Activated CD8-positive, alpha-beta T cell treated with anti-CD3 and anti-CD28 coated beads, Interleukin-2, amount 10 ng/mL, durations not matched to agents 7 days and 5 days (primary cell): Measurements from ENCODE around the gene ARPC1B. TPM values are rescaled to one million over a fixed set of nuclear protein-coding genes. Genes with fewer than 3 reads are reported as not detected.
"Not testable (repeated sequence)": the region's sequence is repeated elsewhere in the genome, so short reads cannot be mapped to it uniquely, and the experiment has no call there.

Experiments used
- ATAC-seq: fragments of 150-1000 bp; cut with Tn5 transposase; one replicate; pipeline ENCODE4 v1.10.0; 2021; ENCODE audit warnings: moderate library complexity
- CTCF ChIA-PET: fragments of 350-600 bp; sonication (Branson Sonifier 250); formaldehyde crosslinking; loops from one replicate; lab custom pipeline; 2021; ENCODE audit warnings: antibody characterized with exemption; lab: Charles Lee
- POLR2A ChIA-PET: fragments of 350-600 bp; sonication (Branson Sonifier 250); formaldehyde crosslinking; loops from one replicate; lab custom pipeline; 2021; ENCODE audit warnings: antibody characterized with exemption; lab: Charles Lee
- DNase-seq: peaks from one replicate; pipeline ENCODE4 v3.0.0-alpha.2; 2020
- H3K27ac Mint-ChIP-seq: one replicate; pipeline ENCODE4 v1.8.0; 2021; ENCODE audit warnings: mild to moderate bottlenecking, mixed read lengths
- H3K27me3 Mint-ChIP-seq: one replicate; pipeline ENCODE4 v1.8.0; 2021; ENCODE audit warnings: low read depth, mixed read lengths
- H3K36me3 Mint-ChIP-seq: one replicate; pipeline ENCODE4 v1.8.0; 2021; ENCODE audit warnings: low read depth, mixed read lengths
- H3K4me1 Mint-ChIP-seq: one replicate; pipeline ENCODE4 v1.8.0; 2021; ENCODE audit warnings: low read depth, mixed read lengths
- H3K4me3 Mint-ChIP-seq: one replicate; pipeline ENCODE4 v1.8.0; 2021; ENCODE audit warnings: mild to moderate bottlenecking, mixed read lengths
- H3K9me3 Mint-ChIP-seq: one replicate; pipeline ENCODE4 v1.8.0; 2022; ENCODE audit warnings: mixed read lengths; ENCODE audit not compliant: insufficient read depth
- total RNA-seq, 2 experiments: library from RNA; stranded (reverse); gene quantifications; one replicate each; pipeline ENCODE4 v1.2.3, GENCODE V29; 2021

Gene ARPC1B
- total RNA-seq, 2 experiments from 2014 or later, result 408 to 412 TPM

DNA sequence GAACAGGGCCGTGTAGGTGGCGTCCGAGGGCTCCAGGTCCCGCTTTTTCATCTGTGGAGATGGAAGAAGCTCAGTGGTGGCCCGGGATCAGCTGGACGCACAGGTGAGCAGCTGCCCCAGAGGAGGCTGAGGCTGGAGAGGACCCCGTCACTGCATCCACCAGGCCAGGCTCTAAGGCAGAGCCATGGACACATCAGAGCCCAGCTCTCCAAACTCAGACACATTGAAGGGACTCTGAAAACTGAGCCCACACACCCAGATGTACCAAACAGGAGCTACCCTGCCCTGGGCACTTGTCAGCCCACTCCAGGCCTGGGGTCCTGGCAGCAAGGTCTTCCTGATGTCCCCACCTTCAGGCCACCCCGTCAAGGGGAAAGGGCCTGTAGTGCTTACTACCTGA lies 55.2 kb downstream of the ARPC1B start:
- no peak for ATAC-seq
- Mint-ChIP-seq H3K27me3 (no peaks in the 10 kb centered on the region), H3K9me3 (no peaks in the 10 kb centered on the region), H3K36me3 (peaks cover 37% of the 10 kb centered on the region), H3K27ac (no peak overlapping the region), H3K4me3 (no peak overlapping the region), H3K4me1 (peaks cover 8% of the 10 kb centered on the region)
- no peak for DNase-seq
- ChIA-PET CTCF (interaction anchor here (1.1 kb wide), 1 partner anchor 14 kb away, joined by 4 read pairs; no protein-coding TSS in a partner anchor), POLR2A (interaction anchor here (0.6 kb wide), 1 partner anchor 51 kb away, joined by 3 read pairs; no protein-coding TSS in a partner anchor)

DNA sequence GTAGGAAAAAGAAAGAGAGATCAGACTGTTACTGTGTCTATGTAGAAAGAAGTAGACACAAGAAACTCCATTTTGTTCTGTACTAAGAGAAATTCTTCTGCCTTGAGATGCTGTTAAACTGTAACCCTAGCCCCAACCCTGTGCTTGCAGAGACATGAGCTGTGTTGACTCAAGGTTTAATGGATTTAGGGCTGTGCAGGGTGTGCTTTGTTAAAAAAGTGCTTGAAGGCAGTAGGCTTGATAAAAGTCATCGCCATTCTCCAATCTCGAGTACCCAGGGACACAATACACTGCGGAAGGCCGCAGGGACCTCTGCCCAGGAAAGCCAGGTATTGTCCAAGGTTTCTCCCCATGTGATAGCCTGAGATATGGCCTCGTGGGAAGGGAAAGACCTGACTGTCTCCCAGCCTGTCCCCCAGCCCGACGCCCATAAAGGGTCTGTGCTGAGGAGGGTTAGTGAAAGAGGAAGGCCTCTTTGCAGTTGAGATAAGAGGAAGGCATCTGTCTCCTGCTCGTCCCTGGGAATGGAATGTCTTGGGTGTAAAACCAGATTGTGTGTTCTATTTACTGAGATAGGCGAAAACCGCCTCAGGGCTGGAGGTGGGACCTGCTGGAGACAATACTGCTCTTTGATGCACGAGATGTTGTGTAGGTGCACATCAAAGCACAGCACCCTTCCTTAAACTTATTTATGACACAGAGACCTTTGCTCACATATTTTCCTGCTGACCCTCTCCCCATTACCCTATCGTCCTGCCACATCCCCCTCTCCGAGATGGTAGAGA lies 57.4 kb downstream of the ARPC1B start:
- DNase-seq, H3K27me3 Mint-ChIP-seq, H3K27ac Mint-ChIP-seq, CTCF ChIA-PET, H3K9me3 Mint-ChIP-seq, H3K4me3 Mint-ChIP-seq, ATAC-seq: not testable (repeated sequence)
- Mint-ChIP-seq H3K36me3 (peaks cover 36% of the 10 kb centered on the region), H3K4me1 (peaks cover 12% of the 10 kb centered on the region)
- POLR2A ChIA-PET, result interaction anchor here (0.6 kb wide), 1 partner anchor 31 kb away, joined by 3 read pairs; no protein-coding TSS in a partner anchor

DNA sequence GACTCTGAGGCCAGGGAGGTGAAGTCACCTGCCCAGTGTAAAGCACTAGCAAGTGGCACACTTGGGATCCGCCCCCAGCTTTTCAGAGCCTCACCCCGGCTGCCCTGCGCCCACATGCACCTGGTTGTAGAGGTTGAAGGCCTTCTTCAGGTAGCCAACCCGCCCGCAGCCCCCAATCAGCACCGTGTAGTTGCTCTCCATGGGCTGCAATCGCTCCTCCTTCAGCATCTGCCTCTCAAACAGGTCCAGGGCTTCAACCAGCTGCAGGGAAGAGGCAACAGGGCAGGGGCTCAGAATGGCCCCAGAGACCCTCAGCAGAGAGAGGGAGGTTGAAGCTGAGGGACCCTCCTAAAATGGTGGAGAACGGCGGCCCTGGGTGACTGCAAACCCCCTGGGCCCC lies 58.6 kb downstream of the ARPC1B start:
- POLR2A ChIA-PET, result interaction anchor here (0.7 kb wide), 1 partner anchor 11 kb away, joined by 3 read pairs; no protein-coding TSS in a partner anchor
- Mint-ChIP-seq H3K9me3 (no peaks in the 10 kb centered on the region), H3K27me3 (no peaks in the 10 kb centered on the region), H3K36me3 (peaks cover 32% of the 10 kb centered on the region), H3K4me3 (no peak overlapping the region), H3K27ac (no peak overlapping the region), H3K4me1 (peaks cover 21% of the 10 kb centered on the region)
- CTCF ChIA-PET, result no interaction called here
- ATAC-seq (no peak), DNase-seq (no peak)

DNA sequence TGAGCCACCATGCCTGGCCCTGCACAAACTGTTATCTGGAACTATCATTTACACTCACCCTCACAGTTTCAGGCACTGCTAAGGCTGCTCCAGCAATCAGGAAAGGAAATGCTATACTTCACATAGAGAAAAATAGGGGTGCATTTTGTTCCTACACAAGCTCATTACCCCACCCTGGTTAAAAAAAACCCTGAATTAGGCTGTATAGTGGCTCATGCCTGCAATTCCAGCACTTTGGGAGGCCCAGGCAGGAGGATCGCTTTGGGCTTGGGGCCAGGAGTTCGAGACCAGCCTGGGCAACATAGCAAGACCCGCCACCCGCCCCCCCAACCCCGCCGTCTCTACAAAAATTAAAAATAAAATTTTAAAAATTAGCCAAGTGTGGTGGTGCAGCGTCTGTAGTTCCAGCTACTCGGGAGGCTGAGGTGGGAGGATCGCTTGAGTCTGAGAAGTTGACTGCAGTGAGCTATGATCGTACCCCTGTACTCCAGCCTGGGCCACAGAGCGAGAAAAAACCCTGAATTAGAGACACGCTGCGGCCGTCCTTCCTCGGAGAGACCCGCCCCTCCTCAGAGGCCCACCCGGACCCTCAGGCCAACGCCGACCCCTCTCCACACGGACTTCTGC lies 63.5 kb downstream of the ARPC1B start:
- POLR2A ChIA-PET, result interaction anchor here (0.8 to 1.7 kb wide), 4 partner anchors 20 to 476 kb away, joined by 3 to 12 read pairs (median 4); partner anchors contain the start of genes BUD31 and PDAP1
- no peaks in the 10 kb centered on the region for H3K9me3 Mint-ChIP-seq
- peak overlapping the region; percentile 96 for H3K27ac Mint-ChIP-seq
- DNase-seq (no peak), ATAC-seq (peak; percentile 14)
- peaks cover 30% of the 10 kb centered on the region for H3K4me1 Mint-ChIP-seq
- peak overlapping the region; percentile 98 for H3K4me3 Mint-ChIP-seq
- CTCF ChIA-PET, result interaction anchor here (1.3 kb wide), 1 partner anchor 12 kb away, joined by 3 read pairs; no protein-coding TSS in a partner anchor
- H3K36me3 Mint-ChIP-seq, result peaks cover 32% of the 10 kb centered on the region
- no peaks in the 10 kb centered on the region for H3K27me3 Mint-ChIP-seq

DNA sequence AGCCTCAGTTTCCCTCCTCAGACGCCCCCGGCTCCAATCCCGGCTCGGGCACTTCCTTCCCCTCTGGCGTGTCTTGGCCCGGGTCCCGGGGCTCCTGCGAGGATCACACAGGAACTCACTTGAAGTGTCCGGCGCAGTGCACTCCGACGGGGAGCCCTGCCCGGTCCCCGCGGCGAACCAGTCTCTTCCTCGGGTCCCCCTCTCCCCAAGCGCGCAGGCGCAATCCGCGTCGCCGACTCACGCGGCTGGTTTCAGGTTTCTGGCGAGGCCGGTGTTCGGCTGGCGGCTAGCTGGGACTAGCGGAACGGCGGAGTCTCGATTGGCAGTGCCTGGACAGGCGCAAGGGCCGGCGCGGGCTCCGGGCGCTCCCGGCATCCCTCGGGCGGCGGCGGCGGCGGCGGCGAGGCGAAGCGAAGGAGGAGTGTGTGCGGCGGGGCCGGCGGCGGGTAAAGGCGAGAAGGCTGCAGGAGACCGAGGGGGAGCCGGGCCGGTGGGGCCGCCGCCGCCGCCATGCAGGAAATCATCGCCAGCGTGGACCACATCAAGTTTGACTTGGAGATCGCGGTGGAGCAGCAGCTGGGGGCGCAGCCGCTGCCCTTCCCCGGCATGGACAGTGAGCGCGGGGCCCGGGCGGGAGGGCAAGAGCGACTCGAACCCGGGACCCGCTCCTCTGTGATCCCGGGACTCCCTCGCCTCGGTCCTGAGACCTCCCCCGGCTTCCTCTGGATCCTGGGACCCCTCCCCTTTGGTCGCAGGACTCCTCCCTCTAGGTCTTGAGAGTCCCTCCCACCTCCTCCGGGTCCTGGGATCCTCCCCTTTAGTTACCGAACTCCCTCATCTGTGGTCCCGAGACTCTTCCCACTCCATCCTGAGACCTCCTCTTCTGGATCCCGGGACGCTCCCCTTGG lies 64.3 kb downstream of the ARPC1B start, which contains the start of the genes CPSF4 and PTCD1:
CPSF4 (plus strand) TSS at position 371 of the 908 bp plus-strand sequence; CDS start at position 511, 140 bp downstream.
PTCD1 (minus strand) TSS at position 226 of the 908 bp plus-strand sequence. CDS start 3,556 bp downstream, outside the sequence.
- POLR2A ChIA-PET, result interaction anchor here (0.7 to 1.7 kb wide), 4 partner anchors 21 to 40 kb away, joined by 3 to 12 read pairs (median 4); partner anchors contain the start of genes BUD31 and PDAP1
- H3K27ac Mint-ChIP-seq, result peak within 1 kb of the TSS; percentile 96

DNA sequence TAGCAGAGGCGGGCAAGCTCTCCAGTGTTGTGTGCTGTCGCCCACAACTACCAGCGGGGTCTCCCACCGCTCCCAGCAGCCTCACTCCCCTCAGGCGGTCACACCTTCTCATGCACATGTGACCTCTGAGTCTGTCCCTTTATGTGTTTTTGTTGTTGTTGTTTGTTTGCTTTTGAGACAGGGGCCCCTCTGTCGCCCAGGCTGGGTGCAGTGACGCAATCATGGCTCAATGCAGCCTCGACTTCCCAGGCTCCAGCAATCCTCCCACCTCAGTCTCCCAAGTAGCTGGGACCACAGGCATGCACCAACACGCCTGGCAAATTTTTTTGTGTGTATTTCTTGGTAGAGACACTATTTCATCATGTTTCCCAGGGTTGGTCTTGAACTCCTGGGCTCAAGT lies 65.7 kb downstream of the ARPC1B start:
- Mint-ChIP-seq H3K9me3 (no peaks in the 10 kb centered on the region), H3K27me3 (no peaks in the 10 kb centered on the region), H3K4me3 (peak overlapping the region; percentile 98), H3K36me3 (peaks cover 32% of the 10 kb centered on the region), H3K27ac (no peak overlapping the region), H3K4me1 (peaks cover 30% of the 10 kb centered on the region)
- ATAC-seq (no peak), DNase-seq (no peak)
- ChIA-PET POLR2A (no interaction called here), CTCF (interaction anchor here (1.3 kb wide), 1 partner anchor 8 kb away, joined by 4 read pairs; no protein-coding TSS in a partner anchor)

More for the DNA sequence above, 64.3 kb downstream of the ARPC1B start, which contains the start of the genes CPSF4 and PTCD1:
- DNase-seq, result peak; percentile 92
- no peaks in the 10 kb centered on the region for H3K9me3 Mint-ChIP-seq
- H3K36me3 Mint-ChIP-seq, result peaks cover 31% of the 10 kb centered on the region
- CTCF ChIA-PET, result interaction anchor here (0.6 to 1.3 kb wide), 4 partner anchors 9 to 61 kb away, joined by 3 to 4 read pairs (median 4); partner anchors contain the start of genes BUD31 and ZNF394
- peak; percentile 91 for ATAC-seq
- H3K4me1 Mint-ChIP-seq, result peaks cover 30% of the 10 kb centered on the region
- no peaks in the 10 kb centered on the region for H3K27me3 Mint-ChIP-seq
- peak within 1 kb of the TSS; percentile 98 for H3K4me3 Mint-ChIP-seq

Other genes starting within 250 kb of the ARPC1B start
- gene SMURF1, start 230.6 kb upstream of the ARPC1B start, total RNA-seq, result 10 to 100 TPM; 10.3 to 10.4 TPM
- not detected for gene KPNA7, start 166.6 kb upstream of the ARPC1B start, total RNA-seq
- gene MYH16, start 101.9 kb upstream of the ARPC1B start, total RNA-seq, result not detected
- 10 to 100 TPM; 51.4 to 56.1 TPM for gene ARPC1A, start 48.8 kb upstream of the ARPC1B start, total RNA-seq
- gene PDAP1, start 33.9 kb downstream of the ARPC1B start, total RNA-seq, result 100 to 1,000 TPM; 104 TPM
- gene BUD31, start 34.2 kb downstream of the ARPC1B start, total RNA-seq, result 100 to 1,000 TPM; 101 to 110 TPM
- gene PTCD1, start 64.1 kb downstream of the ARPC1B start, total RNA-seq, result 10 to 100 TPM; 10.9 to 13.4 TPM
- gene CPSF4, start 64.2 kb downstream of the ARPC1B start, total RNA-seq, result 10 to 100 TPM; 64.0 to 65.8 TPM
- 100 to 1,000 TPM; 437 to 479 TPM for gene ATP5MF, start 91.4 kb downstream of the ARPC1B start, total RNA-seq
- gene ZNF789, start 98.2 kb downstream of the ARPC1B start, total RNA-seq, result 10 to 100 TPM; 21.5 to 24.2 TPM
- gene ZNF394, start 125.6 kb downstream of the ARPC1B start, total RNA-seq, result 10 to 100 TPM; 48.3 to 58.1 TPM
- 10 to 100 TPM; 13.9 TPM for gene ZKSCAN5, start 129.9 kb downstream of the ARPC1B start, total RNA-seq
- gene FAM200A, start 177.4 kb downstream of the ARPC1B start, total RNA-seq, result 1 to 10 TPM; 5.1 to 5.4 TPM
- 100 to 1,000 TPM; 101 to 108 TPM for gene ZNF655, start 183.9 kb downstream of the ARPC1B start, total RNA-seq
- 1 to 10 TPM; 1.2 to 1.4 TPM for gene TMEM225B, start 223.5 kb downstream of the ARPC1B start, total RNA-seq
- 10 to 100 TPM; 34.8 to 36.3 TPM for gene ZSCAN25, start 242.2 kb downstream of the ARPC1B start, total RNA-seq